HG03575 (cell line): ENCODE data around the gene PHACTR1.

ENCODE experiments used
- ATAC-seq: cut with Tn5 transposase; IDR thresholded peaks from one replicate; pipeline ENCODE4 v1.9.1; 2021; ENCODE audit not compliant: unreplicated experiment, insufficient number of reproducible peaks, low FRiP score; ENCODE audit errors: extremely low read depth

Gene PHACTR1

GRCh38 chr6:13004601-13005000 is 288.0 kb downstream of the PHACTR1 start:
- ATAC-seq: no peak

- no peak for ATAC-seq
These were observed 289.4 kb downstream of the PHACTR1 start for GRCh38 chr6:13005994-13006393.

- ATAC-seq: no peak
These were observed 290.2 kb downstream of the PHACTR1 start for GRCh38 chr6:13006578-13007300.

DNA sequence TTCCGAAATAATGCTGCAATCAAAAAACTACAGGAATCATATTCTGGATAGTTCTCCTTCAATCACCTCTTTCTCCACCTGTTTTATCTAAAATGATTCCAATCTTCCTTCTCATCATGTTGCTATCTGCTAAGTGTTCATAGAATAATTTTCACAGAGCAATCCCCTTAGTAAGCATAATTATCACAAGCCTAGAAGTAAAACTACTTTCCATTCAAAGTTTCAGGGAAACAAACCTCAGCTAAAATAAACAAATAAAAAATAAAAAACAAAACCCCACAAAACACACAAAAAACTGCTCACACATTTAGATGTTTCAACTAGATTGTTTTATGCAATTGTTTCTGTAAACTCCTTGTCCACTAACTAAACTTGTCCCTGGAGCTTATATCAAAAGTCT is 291.2 kb downstream of the PHACTR1 start:
- no peak for ATAC-seq

GRCh38 chr6:13009031-13009430 is 292.5 kb downstream of the PHACTR1 start:
- ATAC-seq: no peak

GRCh38 chr6:13009461-13009860 is 292.9 kb downstream of the PHACTR1 start:
- ATAC-seq: no peak

DNA sequence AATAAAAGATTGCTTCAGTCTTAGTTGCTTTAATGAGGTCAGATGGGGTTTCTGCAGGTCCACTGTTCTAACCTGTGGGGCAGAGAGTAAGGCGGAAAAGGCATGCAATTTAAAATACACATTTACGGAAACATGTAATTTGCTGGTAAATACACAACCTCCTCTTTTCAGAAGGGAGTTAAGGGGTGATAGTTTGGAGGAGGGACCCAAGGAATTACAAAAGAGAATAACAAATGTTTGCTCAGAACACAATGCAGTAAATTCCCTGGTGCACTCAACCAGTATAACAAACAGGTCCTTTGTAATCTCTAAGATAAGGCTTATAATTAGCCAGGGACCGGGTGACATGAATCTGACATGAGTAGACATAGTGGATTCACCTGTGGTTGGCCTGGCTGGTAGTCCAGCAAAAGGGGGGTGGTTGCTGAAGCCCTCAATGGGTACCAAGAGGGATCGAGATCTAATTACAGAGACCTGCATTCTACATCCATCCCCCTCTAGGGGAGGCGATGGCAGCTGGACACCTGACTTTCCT is 295.1 kb downstream of the PHACTR1 start:
- no peak for ATAC-seq

DNA sequence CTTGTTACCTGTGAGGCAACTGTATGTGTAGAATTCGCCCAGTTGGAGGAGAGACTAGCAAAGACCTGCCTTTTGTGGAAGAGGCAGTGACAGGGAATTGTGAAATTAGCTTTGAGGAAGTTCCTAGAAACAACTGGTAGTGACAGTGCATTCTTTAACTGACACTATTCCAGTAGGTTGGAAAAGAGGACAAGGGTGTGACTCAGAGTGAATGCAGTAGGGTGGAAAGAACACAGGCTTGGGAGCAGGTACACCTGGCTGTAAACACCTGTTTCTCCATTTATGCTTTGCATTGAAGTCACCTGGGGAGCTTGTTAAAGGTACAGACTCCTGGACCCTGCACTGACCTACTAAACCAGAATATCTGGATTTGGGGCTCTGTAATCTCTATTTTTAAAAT is 295.7 kb downstream of the PHACTR1 start:
- no peak for ATAC-seq

- ATAC-seq: no peak
These were observed 296.6 kb downstream of the PHACTR1 start for GRCh38 chr6:13012977-13013680.

DNA sequence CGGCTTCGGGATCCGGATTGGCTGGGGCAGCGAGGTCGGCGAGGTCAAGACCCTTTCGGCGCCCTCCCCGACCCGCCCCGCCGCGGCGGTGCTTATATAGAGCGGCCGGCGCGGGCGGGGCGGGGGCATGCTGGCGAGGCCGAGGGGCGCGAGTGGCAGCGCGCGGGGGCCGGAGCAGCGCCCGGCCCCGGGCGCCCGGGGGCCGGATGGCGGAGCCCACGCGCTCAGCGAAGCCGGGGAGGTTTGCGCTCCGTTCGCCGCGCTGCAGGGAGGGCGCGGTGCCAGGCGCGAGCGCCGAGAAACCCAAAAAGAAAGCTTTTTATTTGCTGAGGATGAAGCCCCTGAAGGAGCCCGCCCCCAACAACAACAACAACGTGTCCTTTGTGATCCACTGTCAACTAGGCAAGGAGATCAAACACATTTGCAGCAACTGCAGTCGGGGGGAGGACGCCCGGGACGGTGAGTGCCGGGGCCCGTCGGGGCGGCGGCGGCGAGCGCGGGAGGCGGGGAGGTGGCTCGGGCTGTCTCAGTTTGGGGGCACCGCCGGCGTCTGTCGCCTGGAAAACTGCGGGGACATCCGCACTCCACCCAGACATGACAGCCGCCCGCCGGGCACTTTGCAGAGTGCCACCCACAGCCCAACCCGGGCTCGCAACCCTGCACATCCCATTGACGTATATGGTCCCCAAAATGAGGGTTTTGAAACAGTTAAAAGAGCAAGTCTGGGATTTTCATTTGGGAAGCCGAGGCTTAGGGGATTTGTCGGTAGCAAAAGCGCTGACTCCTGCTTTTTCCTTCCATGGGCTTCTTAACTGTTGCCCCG is 297.3 kb downstream of the PHACTR1 start:
- no peak for ATAC-seq

DNA sequence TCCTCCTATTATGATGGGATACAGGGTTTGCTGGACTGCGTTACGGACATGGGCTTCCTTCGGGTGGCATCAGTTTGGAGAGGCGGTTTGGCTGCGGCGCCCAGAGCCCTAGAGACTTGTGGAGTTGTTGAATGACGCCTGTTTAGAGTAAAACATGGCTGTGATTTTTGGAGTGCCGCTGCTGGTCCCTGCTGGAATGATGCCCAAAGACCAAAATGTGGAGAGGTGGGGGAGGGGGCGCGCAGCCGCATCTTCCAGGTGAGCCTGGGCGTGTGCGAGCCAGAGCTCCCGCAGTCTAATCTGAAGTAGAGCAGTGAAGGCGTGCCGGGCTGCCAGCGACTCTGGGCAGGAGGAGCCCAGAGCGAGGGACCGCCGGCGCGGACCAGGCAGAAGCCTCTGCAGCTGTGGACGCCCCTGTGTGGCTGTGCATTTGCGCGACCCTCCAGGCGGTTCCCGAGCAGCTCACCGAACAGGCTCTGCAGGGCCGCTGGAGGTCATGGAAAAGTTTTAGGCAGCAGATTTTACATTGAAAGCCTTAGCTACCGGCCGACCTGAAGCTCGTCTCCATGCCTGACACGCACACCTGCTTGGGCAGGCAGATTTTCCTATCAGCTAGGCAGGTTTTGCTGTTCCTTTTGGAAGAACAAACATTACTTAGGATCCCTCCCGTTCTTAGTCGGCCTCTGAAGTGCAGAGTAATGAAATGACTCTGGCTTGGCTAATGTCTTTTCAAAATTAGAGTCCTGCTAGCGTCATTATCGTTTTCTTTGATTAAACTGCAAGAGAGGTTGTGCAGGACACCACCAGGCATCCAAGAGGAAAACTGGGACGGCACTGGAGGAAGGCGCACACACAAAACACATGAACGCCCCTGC is 298.2 kb downstream of the PHACTR1 start:
- no peak for ATAC-seq

DNA sequence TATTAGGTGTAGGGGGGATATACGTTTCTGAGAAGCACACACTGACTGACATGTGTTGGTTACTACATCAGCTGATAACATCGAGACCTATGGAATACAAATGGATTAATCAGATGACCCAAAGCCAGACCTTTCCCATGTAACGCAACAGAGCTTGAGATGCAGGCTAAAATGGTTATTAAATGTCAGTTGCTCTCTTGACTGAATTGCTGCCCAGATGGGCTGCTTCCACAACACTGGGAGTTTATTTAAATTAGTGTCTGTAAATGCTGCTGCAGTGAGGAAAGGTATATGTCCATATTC is 298.8 kb downstream of the PHACTR1 start:
- ATAC-seq: no peak

DNA sequence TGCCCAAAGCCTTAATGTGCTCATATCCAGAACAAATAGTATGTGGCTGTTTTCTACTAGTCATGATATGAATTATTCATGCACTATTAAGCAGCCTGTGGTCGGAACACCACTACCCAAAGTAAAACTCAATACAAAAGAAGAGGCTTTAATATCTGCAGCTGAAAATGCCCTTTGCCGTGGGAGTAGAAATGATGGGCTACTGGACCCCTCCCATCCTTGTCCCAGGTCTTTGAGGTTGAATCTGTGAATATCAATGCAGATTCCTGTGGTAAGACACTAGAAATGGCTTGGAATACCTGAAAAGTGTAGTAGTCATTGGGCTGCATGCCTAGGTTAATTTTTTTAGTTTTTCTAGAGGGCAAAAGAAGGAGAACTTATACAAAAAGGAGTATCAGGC is 308.0 kb downstream of the PHACTR1 start:
- ATAC-seq: no peak

- no peak for ATAC-seq
These were observed 309.4 kb downstream of the PHACTR1 start for GRCh38 chr6:13025893-13026499.

DNA sequence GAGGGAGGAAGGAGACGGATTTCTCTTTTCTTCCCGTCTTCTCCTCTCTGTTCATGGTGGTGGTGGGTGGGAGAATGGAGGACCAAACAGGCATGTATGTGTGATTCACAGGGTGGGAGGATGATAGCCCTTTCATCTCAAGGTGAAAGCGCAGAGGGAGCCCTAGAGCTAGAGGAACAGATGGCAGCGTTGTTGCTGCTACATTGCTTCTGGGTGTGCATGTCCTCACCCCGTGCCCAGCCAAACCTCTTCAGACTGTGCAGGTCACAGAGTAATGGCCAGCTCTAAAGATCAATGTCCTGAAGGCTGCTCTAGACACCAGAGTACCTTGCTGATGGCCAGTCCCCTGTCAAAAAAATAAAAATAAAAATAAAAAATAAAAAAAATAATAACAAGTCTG is 310.0 kb downstream of the PHACTR1 start:
- no peak for ATAC-seq

DNA sequence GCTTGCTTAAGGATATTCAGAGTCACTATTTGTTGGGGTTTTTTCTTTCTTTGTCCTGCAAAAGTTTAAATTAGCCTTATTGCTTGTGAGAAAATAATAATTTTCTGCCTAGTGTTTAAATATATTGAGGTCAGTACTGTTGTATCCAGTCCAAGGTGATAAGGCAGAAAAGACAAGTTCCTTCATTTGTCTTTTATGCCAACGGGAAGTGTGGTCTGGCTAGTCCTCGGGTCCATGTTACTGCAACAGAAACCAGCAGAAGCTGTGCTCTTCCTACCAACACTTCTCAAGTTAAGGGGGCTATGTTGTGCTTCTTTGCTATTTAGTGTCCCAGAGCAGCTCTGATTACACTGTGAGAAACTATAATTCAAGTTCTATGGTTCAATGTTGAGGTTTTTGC is 310.6 kb downstream of the PHACTR1 start:
- ATAC-seq: no peak

DNA sequence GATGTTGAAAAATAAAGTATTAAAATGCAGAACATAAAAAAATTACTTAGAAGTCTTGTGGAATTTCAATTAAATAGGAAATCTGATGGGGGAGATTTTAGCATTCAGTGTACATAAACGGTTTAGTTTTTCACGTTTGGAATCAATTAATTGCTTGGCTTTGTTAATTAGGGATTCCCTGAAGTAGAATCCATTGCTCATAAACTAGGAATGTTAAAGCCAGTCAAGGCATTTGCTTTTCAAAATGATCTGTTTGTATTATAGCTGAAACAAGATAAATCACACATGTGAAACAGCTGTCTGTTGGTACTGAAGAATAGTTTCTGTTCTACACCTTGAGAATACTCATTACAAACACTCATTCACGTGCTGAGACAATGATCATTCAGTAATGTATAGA is 313.8 kb downstream of the PHACTR1 start:
- ATAC-seq: no peak

DNA sequence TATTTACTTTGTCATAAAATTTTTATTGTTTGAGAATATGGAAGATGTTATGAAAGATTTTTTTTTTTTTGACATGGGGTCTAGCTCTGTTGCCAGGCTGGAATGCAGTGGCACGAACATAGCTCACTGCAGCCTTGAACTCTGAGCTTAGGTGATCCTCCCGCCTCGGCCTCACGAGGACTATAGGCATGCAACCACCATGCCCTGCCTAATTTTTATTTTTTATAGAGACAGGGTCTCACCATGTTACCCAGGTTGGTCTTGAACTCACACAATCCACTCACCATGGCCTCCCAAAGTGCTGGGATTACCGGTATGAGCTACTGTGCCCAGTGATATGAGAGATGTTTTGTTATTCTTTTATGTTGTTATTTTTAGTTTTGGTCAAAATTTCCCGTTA is 316.0 kb downstream of the PHACTR1 start:
- ATAC-seq: no peak

DNA sequence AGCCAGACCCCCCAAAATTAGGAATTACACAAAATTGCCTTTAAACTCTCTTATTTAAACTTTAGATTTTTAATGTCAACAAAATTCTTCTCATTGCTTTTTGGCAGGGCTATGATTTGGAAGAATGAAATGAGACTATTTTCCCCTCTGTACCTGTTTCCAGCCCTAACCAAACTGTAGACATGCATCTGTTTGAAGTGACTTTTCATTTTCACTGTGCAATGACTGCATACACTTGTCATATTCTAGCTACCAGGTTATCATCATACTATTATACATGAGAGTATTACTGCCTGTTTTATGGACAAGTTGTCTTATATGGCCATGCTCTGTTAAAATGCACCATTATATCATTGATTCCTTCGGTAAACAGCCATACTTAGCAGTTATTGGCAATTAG is 316.6 kb downstream of the PHACTR1 start:
- no peak for ATAC-seq
